GM12865 (cell line): ENCODE data around the gene FLYWCH1.
A peak's percentile ranks its signal among the peaks of the same experiment; 100 is the strongest.

ENCODE experiments used
- DNase-seq: peaks from one replicate; pipeline ENCODE4 v3.0.0; 2010; ENCODE audit warnings: low read depth
- H3K4me3 ChIP-seq: 2 replicates; pipeline ENCODE4 v1.5.1; 2011; ENCODE audit warnings: mild to moderate bottlenecking, low read depth, low read length, control low read depth
- TF ChIP-seq, protein P1 (sequence below): IDR thresholded peaks from 2 replicates; pipeline ENCODE4 v1.5.1; 2011; ENCODE audit warnings: low read length, control low read depth, low read depth, inconsistent platforms; ENCODE audit not compliant: insufficient read depth; ENCODE audit errors: missing control alignments

FLYWCH1 gene

DNA sequence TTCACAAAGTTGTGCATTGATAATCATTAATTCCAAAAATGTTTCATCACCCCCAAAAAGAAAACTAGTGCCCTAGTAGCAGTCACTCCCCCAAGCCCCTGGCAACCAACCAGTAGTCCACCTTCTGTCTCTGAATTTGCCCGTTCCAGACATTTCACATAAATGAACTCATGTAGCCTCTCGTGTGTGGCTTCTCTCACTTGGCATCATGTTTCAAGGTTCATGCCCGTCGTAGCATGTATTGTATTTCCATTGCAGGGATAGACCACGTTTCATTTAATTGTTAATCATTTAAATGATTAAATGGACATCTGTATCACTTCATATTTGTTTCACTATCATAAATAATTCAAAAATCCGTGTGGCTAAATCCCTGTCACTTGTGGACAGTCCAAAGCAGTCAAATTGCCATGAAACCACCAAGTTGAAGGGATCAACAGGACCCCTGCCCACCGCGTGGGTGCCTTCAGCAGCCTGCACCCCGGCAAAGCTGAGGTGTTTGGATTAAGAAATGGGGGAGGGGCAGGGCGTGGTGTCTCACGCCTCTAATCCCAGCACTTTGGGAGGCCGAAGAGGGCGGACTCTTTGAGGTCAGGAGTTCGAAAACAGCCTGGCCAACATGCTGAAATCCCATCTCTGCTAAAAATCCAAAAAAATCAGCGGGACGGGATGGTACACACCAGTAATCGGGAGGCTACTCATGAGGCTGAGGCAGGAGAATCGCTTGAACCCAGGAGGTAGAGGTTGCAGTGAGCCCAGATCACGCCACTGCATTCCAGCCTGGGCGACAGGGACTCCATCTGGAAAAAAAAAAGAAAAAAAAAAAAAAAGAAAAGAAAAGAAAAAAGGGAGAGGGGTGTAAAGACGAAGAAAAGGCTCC lies 37.5 kb upstream of the FLYWCH1 start:
- TF ChIP-seq, protein P1, sequence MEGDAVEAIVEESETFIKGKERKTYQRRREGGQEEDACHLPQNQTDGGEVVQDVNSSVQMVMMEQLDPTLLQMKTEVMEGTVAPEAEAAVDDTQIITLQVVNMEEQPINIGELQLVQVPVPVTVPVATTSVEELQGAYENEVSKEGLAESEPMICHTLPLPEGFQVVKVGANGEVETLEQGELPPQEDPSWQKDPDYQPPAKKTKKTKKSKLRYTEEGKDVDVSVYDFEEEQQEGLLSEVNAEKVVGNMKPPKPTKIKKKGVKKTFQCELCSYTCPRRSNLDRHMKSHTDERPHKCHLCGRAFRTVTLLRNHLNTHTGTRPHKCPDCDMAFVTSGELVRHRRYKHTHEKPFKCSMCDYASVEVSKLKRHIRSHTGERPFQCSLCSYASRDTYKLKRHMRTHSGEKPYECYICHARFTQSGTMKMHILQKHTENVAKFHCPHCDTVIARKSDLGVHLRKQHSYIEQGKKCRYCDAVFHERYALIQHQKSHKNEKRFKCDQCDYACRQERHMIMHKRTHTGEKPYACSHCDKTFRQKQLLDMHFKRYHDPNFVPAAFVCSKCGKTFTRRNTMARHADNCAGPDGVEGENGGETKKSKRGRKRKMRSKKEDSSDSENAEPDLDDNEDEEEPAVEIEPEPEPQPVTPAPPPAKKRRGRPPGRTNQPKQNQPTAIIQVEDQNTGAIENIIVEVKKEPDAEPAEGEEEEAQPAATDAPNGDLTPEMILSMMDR: no peak
- no peak overlapping the region for H3K4me3 ChIP-seq
- DNase-seq: no peak

DNA sequence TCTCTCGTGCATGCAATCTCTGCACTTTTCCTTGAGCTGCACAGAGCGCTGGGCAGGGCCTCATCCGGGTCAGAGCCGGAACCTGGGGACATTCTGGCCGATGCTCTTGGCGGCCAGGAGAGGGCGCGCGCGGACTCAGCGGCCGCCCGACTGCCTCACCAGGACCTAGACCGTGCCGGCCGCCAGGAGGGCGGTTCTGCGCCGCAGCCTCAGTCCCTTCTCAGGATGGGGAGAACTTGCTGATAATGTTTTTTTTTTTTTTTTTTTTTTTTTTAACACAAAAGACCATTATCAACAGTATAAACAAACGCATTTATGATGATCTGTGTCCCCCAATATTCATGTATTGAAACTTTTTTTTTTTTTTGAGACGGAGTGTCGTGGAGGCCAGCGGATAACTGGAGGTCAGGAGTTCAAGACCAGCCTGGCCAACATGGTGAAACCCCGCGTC lies 36.8 kb upstream of the FLYWCH1 start:
- TF ChIP-seq, protein P1: peak; percentile 96
- DNase-seq: peak; percentile 88
- H3K4me3 ChIP-seq: no peak overlapping the region

DNA sequence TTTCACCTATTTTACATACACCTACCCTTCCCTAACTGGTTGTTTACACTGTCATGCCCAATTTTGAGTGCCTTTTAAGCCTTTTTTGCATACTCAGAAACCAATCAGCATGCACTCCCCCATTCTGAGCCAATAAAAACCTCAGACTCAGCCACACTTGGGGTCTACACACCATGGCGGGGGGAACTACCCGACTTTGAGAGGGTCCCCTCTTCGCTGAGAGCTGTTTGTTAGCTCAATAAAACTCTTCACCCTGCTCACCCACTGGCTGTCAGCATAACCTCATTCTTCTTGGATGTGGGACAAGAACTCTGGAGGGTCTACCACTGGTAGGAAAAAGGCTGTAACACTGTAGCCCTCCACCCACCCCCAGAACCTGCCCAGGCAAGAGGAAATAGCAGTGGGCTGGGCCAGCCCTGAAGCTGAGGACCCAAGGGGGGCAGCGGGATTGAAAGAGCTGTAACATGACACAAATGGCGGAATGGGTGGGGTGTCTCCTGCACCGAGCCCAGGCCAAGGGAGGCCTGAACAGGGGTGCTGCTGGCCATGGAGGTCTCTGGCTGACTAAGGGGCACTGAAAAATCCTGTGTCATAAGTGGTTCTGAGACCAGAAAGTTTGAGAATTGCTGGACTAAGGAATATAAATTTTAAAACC lies 31.8 kb upstream of the FLYWCH1 start:
- TF ChIP-seq, protein P1: no peak

DNA sequence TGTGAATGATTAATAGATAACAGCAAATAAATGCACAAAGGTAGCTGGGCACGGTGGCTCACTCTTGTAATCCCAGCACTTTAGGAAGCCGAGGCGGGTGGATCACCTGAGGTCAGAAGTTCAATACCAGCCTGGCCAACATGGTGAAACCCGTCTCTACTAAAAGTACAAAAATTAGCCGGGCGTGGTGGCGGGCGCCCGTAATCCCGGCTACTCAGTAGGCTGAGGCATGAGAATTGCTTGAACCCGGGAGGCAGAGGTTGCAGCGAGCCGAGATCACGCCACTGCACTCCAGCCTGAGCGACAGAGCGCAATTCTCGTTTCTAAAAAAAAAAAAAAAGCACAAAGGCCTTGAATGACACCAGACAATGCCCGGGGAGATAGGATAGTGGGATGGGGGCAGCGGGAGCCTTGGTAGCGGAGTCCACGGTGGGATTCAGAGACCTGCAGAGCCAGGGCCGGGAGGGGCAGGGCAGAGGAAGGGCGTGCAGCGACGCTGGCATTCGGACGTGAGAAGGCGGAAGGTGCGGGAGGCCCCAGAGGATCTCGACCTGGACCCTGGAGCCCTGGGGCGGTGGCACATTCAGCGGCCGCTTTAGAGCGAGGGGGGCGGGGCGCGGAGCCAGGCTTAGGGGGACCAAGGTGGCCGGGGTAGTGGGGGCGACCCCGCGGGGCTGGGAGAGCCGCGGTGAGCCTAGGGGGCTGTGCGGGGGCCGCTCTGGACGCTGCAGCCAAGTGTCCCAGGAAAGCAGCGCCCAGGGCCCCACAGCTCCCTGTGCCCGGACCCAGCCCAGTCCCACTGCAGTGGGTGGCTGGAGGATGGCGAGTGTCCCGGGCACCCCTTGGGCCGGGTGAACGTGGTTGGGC lies 29.7 kb upstream of the FLYWCH1 start:
- H3K4me3 ChIP-seq: peak overlapping the region; percentile 85
- TF ChIP-seq, protein P1: no peak
- peak; percentile 47 for DNase-seq

More for the DNA sequence above, 31.8 kb upstream of the FLYWCH1 start:
- DNase-seq: no peak
- H3K4me3 ChIP-seq: no peak overlapping the region

DNA sequence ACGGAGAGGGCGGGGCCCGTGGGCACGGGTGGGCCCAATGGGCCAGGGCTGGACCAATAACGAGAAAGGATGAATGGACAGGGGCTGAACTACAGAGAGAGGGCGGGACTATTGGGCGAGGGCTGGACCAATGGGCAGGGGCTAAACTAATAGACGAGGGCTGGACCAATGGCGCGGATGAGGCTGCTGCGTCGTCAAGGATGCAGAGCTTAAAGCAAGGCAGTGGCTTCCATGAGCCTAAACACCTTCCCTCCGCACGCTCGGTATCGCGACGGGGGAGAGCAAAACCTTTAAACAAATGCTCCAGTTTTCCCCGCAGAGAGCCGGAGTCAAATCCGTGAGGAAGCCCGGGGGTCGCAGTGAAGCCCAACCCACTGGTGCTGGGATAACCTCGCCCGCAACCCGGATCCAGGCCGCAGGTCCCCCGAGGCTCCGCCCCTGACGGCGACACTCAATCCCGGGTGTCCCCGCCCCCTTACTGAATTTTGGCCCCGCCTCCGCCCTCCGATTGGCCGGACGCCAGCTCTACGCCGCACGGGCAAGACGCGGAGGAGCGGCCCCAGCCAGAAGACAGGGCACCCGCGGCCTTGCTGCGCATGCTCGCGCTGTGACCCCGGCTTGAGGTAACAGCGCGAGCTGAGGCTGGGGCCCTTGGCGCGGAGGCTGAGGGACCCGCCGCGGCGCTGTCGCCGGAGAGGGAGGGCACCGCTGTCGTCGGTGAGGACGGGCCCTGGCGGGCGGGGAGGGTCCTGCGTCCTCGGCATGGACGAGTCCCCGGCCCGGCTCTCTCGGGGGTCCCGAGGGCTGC lies 28.9 kb upstream of the FLYWCH1 start, which contains the start of gene FLYWCH2:
Gene FLYWCH2, plus strand, starts transcription at position 566 of the 808 bp plus-strand sequence. CDS start 13,235 bp downstream, outside the sequence.
- peak; percentile 99 for DNase-seq
- TF ChIP-seq, protein P1: no peak
- peak within 1 kb of the TSS; percentile 85 for H3K4me3 ChIP-seq
